DMS153 treated with DMSO at 0.1 percent for 48 hours (cell line): ENCODE results near the gene GNA14.
A peak's percentile ranks its signal among the peaks of the same experiment; 100 is the strongest.
"Not testable (repeated sequence)": the region's sequence is repeated elsewhere in the genome, so short reads cannot be mapped to it uniquely, and the experiment has no call there.

ENCODE experiments used
- DNase-seq: peaks from one replicate; lab custom pipeline; 2025; ENCODE audit not compliant: unreplicated experiment; lab: John Stamatoyannopoulos, UW

GNA14 gene

DNA sequence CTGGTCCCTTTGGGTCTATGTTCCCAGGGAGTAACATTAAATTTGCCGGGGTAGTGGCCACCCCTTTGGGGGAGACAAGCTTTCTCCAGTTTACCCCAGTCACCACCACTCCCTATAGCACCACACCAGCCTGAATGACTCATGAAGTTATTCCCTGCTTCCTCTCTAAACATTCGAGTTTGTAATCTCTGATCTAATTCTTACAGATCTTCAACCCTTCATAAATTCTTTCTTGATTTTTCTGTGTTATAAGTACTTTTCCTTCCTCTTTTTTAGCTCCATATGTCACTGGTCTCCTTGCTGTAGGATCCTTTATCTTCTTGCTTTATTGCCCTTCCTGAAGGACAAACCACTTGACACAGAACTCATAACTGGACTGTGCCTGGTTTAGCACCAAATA is 55.6 kb downstream of the GNA14 start:
- no peak for DNase-seq

- peak; percentile 89 for DNase-seq
These were observed 58.9 kb downstream of the GNA14 start for GRCh38 chr9:77589046-77589795.

DNA sequence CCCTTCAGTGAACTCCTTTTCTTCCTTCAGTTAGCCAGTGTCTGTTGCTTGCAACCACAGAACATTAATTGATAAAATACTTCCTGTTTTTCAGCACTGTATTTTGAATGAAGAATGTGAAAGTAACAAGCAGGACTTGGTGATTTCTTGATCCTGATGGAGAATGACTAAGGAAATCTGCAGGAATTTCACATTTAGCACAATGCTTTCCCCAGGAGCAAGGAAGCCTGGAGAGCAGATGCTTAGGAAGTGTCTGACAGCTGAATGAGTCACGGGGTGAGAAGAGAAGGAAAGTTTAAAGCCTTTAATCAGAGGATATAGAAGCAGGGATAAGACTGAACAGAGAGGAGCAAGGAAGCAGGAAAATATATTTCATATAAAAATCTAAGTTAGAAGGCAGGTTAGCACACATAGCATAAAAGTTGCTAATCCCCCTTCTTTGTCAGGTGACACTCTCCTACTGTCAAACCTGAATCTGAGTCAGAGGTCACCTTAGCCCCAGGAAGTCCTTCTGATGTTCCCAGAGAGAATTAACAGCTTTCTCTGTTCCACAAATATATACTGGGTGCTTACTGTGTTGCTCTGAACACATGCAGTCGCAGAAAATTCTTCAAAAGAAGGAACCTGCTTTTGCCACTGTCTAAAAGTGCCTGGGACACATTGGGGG is 59.7 kb downstream of the GNA14 start:
- no peak for DNase-seq

DNA sequence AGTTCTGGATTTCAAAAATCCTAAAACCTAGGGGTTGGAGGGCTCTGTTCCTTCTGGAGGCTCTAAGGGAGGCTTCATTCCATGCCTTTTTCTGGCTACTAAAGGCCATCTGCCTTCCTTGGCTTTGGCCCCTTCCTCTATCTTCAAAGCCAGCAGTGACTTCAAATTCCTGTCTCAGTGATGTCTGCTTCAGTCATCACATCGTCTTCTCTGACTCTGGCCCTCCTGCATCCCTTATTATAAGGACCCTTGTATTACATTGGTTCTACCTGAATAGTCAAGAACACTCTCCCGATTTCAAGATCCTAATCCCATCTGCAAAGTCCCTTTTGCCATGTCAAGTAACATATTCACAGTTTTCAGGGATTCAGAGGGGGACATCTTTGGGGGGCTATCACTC is 60.3 kb downstream of the GNA14 start:
- DNase-seq: no peak

DNA sequence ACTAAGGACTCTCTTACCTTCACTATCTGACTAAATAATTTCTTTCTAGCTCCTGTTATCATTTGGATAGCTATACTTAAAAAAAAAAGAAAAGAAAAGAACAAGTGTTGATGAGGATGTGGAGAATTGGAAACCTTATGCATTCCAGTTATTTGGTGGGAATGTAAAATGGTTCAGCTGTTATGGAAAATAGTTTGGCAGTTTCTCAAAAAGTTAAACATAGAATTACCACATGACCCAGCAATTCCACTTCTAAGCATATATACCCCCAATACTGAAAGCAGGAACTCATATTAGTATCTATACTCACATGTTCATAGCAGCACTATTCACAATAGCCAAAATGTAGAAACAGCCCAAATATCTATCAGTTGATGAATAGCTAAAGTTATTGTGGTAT is 61.1 kb downstream of the GNA14 start:
- DNase-seq: no peak

- no peak for DNase-seq
These were observed 61.5 kb downstream of the GNA14 start for GRCh38 chr9:77586591-77586990.

DNA sequence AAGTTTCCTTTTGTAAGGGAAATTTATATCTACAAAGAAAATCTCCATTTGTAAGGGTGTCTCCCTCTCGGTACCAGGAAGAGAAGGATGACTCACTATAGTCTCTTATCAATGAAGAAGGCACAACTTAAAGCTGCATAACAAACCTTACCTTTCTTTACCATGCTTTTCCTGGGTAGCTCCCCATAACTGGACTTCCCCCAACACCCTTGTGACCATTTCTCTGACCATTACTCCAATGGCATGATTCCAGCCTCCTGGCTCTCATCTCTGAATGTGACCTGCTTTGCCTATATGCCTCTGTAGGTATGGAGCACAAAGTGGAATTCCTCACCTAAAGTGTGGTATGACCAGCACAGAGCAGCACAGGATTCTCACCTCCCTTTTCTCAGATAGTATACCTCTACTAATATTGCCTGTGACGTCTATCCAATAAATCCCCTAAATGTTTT is 62.8 kb downstream of the GNA14 start:
- DNase-seq: no peak

GRCh38 chr9:77584927-77585326 is 63.2 kb downstream of the GNA14 start:
- DNase-seq: not testable (repeated sequence)

GRCh38 chr9:77582961-77583576 is 65.1 kb downstream of the GNA14 start:
- no peak for DNase-seq

DNA sequence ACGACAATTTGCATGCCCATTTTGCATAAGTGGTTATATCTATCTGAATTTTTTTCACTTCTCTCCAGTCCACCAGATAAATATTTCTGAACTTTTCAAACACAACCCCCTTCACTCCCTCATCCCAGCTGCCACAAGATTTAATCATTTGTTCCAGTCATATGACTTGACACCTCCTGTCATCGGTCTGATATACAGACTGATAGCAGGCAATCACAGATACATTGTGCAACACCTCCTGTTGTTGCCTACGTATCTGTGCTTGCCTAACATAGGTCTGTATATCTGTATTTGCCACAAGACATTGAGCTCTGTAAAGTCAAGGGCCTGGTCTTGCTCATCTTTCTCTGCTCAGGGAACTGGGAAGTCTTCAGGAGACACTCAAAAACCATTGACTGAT is 65.6 kb downstream of the GNA14 start:
- no peak for DNase-seq

- no peak for DNase-seq
These were observed 72.3 kb downstream of the GNA14 start for GRCh38 chr9:77575785-77576184.

GRCh38 chr9:77569335-77569734 is 78.8 kb downstream of the GNA14 start:
- DNase-seq: peak; percentile 62

- no peak for DNase-seq
These were observed 84.9 kb downstream of the GNA14 start for GRCh38 chr9:77563174-77563573.

GRCh38 chr9:77562019-77562748 is 85.9 kb downstream of the GNA14 start:
- no peak for DNase-seq

- DNase-seq: no peak
These were observed 86.6 kb downstream of the GNA14 start for GRCh38 chr9:77561331-77562018.

GRCh38 chr9:77556396-77556795 is 91.7 kb downstream of the GNA14 start:
- DNase-seq: no peak

GRCh38 chr9:77554586-77555105 is 93.5 kb downstream of the GNA14 start:
- no peak for DNase-seq

- DNase-seq: no peak
These were observed 100.9 kb downstream of the GNA14 start for GRCh38 chr9:77547106-77547730.

- DNase-seq: no peak
These were observed 101.7 kb downstream of the GNA14 start for GRCh38 chr9:77546376-77546950.

DNA sequence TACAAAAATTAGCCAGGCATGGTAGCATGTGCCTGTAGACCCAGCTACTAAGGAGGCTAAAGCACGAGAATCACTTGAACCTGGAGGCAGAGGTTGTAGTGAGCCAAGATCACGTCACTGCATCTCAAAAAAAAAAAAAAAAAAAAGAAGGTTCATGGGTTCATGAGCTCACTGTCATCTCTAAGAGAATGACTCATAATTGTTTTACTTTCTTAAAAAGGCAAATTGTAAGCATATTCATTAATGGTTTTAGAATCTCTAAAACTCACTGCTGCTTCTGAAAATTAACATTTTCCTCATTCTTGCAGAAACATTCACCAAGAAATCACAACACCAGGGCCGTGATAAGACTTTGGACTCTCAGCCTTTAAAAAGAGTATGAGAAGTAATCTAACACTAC is 103.6 kb downstream of the GNA14 start:
- DNase-seq: no peak
